HL-60 (cell line): ENCODE measurements around the gene FAU.

Experiments
- GABPA ChIP-seq: IDR thresholded peaks from 2 replicates; pipeline ENCODE4 v1.6.1; 2012; ENCODE audit warnings: low read depth
- POLR2AphosphoS5 ChIP-seq: IDR thresholded peaks from 2 replicates; pipeline ENCODE4 v1.6.1; 2012; ENCODE audit warnings: low read depth
- TF ChIP-seq, protein P1 (sequence below): IDR thresholded peaks from one replicate; pipeline ENCODE4 v1.5.1; 2011; ENCODE audit warnings: low read length, control low read depth, inconsistent platforms; ENCODE audit not compliant: insufficient read depth
- TF ChIP-seq, protein P2 (sequence below): IDR thresholded peaks from 2 replicates; pipeline ENCODE4 v1.6.1; 2012; ENCODE audit warnings: low read depth; ENCODE audit not compliant: insufficient replicate concordance

GRCh38 chr11:65087216-65087615, 34.7 kb downstream of the FAU start:
- TF ChIP-seq, protein P1, sequence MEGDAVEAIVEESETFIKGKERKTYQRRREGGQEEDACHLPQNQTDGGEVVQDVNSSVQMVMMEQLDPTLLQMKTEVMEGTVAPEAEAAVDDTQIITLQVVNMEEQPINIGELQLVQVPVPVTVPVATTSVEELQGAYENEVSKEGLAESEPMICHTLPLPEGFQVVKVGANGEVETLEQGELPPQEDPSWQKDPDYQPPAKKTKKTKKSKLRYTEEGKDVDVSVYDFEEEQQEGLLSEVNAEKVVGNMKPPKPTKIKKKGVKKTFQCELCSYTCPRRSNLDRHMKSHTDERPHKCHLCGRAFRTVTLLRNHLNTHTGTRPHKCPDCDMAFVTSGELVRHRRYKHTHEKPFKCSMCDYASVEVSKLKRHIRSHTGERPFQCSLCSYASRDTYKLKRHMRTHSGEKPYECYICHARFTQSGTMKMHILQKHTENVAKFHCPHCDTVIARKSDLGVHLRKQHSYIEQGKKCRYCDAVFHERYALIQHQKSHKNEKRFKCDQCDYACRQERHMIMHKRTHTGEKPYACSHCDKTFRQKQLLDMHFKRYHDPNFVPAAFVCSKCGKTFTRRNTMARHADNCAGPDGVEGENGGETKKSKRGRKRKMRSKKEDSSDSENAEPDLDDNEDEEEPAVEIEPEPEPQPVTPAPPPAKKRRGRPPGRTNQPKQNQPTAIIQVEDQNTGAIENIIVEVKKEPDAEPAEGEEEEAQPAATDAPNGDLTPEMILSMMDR = no peak
- TF ChIP-seq, protein P2, sequence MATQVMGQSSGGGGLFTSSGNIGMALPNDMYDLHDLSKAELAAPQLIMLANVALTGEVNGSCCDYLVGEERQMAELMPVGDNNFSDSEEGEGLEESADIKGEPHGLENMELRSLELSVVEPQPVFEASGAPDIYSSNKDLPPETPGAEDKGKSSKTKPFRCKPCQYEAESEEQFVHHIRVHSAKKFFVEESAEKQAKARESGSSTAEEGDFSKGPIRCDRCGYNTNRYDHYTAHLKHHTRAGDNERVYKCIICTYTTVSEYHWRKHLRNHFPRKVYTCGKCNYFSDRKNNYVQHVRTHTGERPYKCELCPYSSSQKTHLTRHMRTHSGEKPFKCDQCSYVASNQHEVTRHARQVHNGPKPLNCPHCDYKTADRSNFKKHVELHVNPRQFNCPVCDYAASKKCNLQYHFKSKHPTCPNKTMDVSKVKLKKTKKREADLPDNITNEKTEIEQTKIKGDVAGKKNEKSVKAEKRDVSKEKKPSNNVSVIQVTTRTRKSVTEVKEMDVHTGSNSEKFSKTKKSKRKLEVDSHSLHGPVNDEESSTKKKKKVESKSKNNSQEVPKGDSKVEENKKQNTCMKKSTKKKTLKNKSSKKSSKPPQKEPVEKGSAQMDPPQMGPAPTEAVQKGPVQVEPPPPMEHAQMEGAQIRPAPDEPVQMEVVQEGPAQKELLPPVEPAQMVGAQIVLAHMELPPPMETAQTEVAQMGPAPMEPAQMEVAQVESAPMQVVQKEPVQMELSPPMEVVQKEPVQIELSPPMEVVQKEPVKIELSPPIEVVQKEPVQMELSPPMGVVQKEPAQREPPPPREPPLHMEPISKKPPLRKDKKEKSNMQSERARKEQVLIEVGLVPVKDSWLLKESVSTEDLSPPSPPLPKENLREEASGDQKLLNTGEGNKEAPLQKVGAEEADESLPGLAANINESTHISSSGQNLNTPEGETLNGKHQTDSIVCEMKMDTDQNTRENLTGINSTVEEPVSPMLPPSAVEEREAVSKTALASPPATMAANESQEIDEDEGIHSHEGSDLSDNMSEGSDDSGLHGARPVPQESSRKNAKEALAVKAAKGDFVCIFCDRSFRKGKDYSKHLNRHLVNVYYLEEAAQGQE = no peak
- TF ChIP-seq POLR2AphosphoS5 = no peak
- TF ChIP-seq GABPA = no peak
